ENCODE results near the gene ZNF536. TPM values are rescaled to one million over a fixed set of nuclear protein-coding genes. Genes with fewer than 3 reads are reported as not detected.
A peak's percentile ranks its signal among the peaks of the same experiment; 100 is the strongest.

Gene ZNF536
- total and polyA plus RNA-seq, 8 donors = 0.44 to 13.4 (median 1.1) TPM; not detected in 1

DNA sequence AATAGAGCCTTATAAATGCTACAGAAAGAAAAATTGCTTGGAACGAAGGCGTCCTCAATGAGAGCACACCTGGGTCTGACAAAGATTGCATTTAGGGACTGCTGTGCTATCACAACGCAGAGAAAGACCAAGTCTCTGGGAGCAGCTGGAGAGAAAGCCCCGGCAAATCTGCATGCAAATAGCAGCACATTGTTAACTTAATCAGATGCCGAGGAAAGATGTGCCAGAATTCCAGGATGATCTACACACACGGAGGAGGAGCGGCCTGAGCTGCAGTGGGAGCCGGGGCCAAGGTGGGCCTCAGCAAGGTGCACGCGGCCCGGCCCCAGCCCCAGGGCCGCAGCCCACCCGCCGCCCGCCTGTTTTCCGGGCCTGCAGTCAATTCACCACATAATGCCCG, 1.4 kb downstream of the ZNF536 start:
- H3K27ac ChIP-seq = no peak overlapping the region
- H3K4me1 ChIP-seq = peaks cover 0 to 10% (median 0%) of the 10 kb centered on the region in 4 donors
- H3K9me3 ChIP-seq = no peaks in the 10 kb centered on the region
- DNase-seq = peak; percentile 7 to 24
- 22 to 64% (median 35%) methylated on average over 17 of the region's 17 CpGs for WGBS, 5 donors
- no peaks in the 10 kb centered on the region for H3K36me3 ChIP-seq
- peaks cover 6 to 72% (median 22%) of the 10 kb centered on the region in 3 donors for H3K27me3 ChIP-seq
- TF ChIP-seq, protein P1, sequence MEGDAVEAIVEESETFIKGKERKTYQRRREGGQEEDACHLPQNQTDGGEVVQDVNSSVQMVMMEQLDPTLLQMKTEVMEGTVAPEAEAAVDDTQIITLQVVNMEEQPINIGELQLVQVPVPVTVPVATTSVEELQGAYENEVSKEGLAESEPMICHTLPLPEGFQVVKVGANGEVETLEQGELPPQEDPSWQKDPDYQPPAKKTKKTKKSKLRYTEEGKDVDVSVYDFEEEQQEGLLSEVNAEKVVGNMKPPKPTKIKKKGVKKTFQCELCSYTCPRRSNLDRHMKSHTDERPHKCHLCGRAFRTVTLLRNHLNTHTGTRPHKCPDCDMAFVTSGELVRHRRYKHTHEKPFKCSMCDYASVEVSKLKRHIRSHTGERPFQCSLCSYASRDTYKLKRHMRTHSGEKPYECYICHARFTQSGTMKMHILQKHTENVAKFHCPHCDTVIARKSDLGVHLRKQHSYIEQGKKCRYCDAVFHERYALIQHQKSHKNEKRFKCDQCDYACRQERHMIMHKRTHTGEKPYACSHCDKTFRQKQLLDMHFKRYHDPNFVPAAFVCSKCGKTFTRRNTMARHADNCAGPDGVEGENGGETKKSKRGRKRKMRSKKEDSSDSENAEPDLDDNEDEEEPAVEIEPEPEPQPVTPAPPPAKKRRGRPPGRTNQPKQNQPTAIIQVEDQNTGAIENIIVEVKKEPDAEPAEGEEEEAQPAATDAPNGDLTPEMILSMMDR (IDR thresholded peaks at IDR 0.05) = no peak
- TF ChIP-seq POLR2A (IDR thresholded peaks at IDR 0.05) = no peak
- TF ChIP-seq POLR2AphosphoS5 (IDR thresholded peaks at IDR 0.05) = no peak
- no peak for TF ChIP-seq EP300 (IDR thresholded peaks at IDR 0.05)
- no peak overlapping the region for H3K4me3 ChIP-seq
- intact Hi-C loops (cut with DNase I; ENCODE audit: low total_unique reads) = no loop called here

DNA sequence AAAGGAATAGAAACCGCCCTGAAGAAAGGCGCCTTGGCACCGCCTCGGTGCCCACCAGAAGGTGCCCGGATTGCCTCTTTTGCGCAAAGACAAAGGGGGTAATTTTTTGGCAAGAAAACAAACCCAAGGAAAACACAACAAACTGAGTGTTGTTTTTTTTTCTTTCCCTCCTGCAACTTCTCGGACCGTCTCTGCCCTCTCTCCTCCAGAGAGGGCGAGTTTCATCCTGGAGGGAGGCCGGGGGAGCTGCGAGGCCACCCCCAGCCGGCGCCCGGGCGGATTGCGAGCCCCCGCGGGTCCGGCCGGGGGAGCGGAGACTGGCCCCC, 2.3 kb downstream of the ZNF536 start:
- H3K27ac ChIP-seq = no peak overlapping the region
- TF ChIP-seq POLR2A (IDR thresholded peaks at IDR 0.05) (no peak), POLR2AphosphoS5 (IDR thresholded peaks at IDR 0.05) (no peak), EP300 (IDR thresholded peaks at IDR 0.05) (no peak)
- TF ChIP-seq, protein P1 (IDR thresholded peaks at IDR 0.05) = no peak
- WGBS, 5 donors = 7 to 14% (median 8%) methylated on average over 19 to 21 of the region's 21 CpGs
- H3K9me3 ChIP-seq = no peaks in the 10 kb centered on the region
- H3K36me3 ChIP-seq = no peaks in the 10 kb centered on the region
- H3K4me3 ChIP-seq = peak overlapping the region in 3 of 4 donors; percentile 23 to 35 (median 29)
- no peak for DNase-seq
- peaks cover 0 to 10% (median 0%) of the 10 kb centered on the region in 4 donors for H3K4me1 ChIP-seq
- intact Hi-C loops (cut with DNase I; ENCODE audit: low total_unique reads) = no loop called here
- H3K27me3 ChIP-seq = peaks cover 6 to 70% (median 22%) of the 10 kb centered on the region in 3 donors

DNA sequence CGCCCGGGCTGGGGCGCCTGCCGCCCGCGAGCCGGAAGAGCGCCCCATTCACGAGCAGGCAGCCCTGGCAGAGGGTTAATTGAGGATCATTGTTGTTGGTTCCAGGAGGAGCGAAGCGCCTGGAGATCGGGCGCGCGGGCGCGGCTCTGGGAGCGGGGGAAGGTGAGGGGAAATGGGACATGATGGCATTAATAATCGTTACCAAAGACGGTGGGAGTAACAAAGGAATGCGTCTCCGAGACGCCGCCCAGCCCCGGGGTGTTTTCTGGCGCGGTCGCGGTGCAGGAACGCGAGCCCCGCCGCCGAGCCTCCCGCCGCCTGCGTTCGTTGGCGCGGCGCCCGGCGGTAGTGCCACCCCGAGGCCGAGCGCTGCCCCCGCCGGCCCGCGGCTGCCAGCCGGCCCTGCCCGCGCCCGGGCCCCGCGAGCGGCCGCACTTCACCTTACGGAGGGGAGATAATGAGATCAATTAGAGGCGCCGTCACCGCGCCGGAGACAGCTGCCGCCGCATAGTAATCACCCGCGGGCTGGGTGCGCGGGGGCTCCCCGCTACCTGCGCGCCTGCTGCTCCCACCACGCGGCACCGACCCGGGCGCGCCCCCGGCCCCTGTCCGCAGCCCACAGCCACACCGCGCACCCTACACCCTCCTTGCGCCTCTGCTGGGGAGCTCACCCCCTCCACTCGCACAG, 2.8 kb downstream of the ZNF536 start:
- Histone ChIP-seq H3K4me1 (peaks cover 0 to 10% (median 0%) of the 10 kb centered on the region in 4 donors), H3K36me3 (no peaks in the 10 kb centered on the region), H3K27me3 (peaks cover 6 to 70% (median 22%) of the 10 kb centered on the region in 3 donors), H3K4me3 (peak overlapping the region in 3 of 4 donors; percentile 23 to 35 (median 29)), H3K9me3 (no peaks in the 10 kb centered on the region), H3K27ac (no peak overlapping the region)
- 2 to 5% (median 4%) methylated on average over 51 to 85 of the region's 85 CpGs for WGBS, 5 donors
- intact Hi-C loops (cut with DNase I; ENCODE audit: low total_unique reads) = no loop called here
- DNase-seq = peak; percentile 21 to 51
- TF ChIP-seq, protein P1 (IDR thresholded peaks at IDR 0.05) = no peak
- no peak for TF ChIP-seq POLR2A (IDR thresholded peaks at IDR 0.05)
- no peak for TF ChIP-seq POLR2AphosphoS5 (IDR thresholded peaks at IDR 0.05)
- no peak for TF ChIP-seq EP300 (IDR thresholded peaks at IDR 0.05)

DNA sequence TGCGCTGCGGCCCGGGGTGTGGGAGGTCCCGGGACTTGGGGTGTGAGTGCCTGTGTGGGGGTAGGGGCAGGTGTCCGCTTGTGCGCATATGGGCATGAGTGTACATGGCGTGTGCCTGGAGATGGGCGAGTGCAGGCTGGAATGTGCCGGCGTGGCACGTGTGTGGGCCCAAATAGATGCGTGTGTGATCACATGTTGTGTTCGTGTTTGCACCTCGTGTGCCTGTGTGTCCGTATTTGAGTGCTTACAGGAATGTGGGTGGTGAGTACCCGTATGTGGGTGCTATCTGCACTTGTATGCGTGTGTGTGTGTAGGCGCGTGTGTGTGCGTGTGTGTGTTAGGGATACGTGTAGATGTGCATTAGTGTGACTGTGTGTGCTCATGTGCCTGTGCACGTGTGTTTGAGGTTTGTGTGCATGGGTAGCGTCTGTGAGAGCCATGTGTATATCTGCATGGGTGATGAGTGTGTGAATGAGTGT, 3.4 kb downstream of the ZNF536 start:
- 64 to 71% (median 66%) methylated on average over 21 to 23 of the region's 23 CpGs for WGBS, 5 donors
- intact Hi-C loops (cut with DNase I; ENCODE audit: low total_unique reads) = no loop called here
- peak overlapping the region in 2 of 4 donors; percentile 23 to 35 for H3K4me3 ChIP-seq
- H3K4me1 ChIP-seq = peaks cover 0 to 10% (median 0%) of the 10 kb centered on the region in 4 donors
- H3K9me3 ChIP-seq = no peaks in the 10 kb centered on the region
- peaks cover 6 to 64% (median 22%) of the 10 kb centered on the region in 3 donors for H3K27me3 ChIP-seq
- no peaks in the 10 kb centered on the region for H3K36me3 ChIP-seq
- no peak overlapping the region for H3K27ac ChIP-seq
- no peak for TF ChIP-seq POLR2A (IDR thresholded peaks at IDR 0.05)
- no peak for TF ChIP-seq POLR2AphosphoS5 (IDR thresholded peaks at IDR 0.05)
- TF ChIP-seq, protein P1 (IDR thresholded peaks at IDR 0.05) = no peak
- no peak for TF ChIP-seq EP300 (IDR thresholded peaks at IDR 0.05)
- peak in 1 of 2 donors; percentile 3 for DNase-seq
